Measurements from ENCODE around the gene STH.

STH gene

GRCh38 chr17:46033392-46033791, 34.3 kb downstream of the STH start (continued):
- TF ChIP-seq, protein P1, sequence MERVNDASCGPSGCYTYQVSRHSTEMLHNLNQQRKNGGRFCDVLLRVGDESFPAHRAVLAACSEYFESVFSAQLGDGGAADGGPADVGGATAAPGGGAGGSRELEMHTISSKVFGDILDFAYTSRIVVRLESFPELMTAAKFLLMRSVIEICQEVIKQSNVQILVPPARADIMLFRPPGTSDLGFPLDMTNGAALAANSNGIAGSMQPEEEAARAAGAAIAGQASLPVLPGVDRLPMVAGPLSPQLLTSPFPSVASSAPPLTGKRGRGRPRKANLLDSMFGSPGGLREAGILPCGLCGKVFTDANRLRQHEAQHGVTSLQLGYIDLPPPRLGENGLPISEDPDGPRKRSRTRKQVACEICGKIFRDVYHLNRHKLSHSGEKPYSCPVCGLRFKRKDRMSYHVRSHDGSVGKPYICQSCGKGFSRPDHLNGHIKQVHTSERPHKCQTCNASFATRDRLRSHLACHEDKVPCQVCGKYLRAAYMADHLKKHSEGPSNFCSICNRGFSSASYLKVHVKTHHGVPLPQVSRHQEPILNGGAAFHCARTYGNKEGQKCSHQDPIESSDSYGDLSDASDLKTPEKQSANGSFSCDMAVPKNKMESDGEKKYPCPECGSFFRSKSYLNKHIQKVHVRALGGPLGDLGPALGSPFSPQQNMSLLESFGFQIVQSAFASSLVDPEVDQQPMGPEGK (tag by site-specific recombination; IDR thresholded peaks at IDR 0.05): no peak
- no peak for TF ChIP-seq ZNF76 (tag by site-specific recombination; IDR thresholded peaks at IDR 0.05; ENCODE audit: borderline replicate concordance, low read depth)
- no peak for TF ChIP-seq ZNF324 (tag by site-specific recombination; IDR thresholded peaks at IDR 0.05)

GRCh38 chr17:46035112-46035818, 36.2 kb downstream of the STH start:
- Histone ChIP-seq H3K4me1 (ENCODE audit: control insufficient read depth, insufficient read depth, low read length) (no peaks in the 10 kb centered on the region), H3K4me3 (ENCODE audit: low read depth, low read length) (no peak overlapping the region), H3K9me3 (ENCODE audit: control insufficient read depth, insufficient read depth, low read depth, low read length) (no peaks in the 10 kb centered on the region), H3K36me3 (ENCODE audit: control insufficient read depth in 2 of 2, insufficient read depth in 1 of 2, low read length in 2 of 2) (peaks cover 69 to 100% of the 10 kb centered on the region in 2 experiments), H3K27ac (ENCODE audit: extremely low read depth, low read depth, low read length) (no peak overlapping the region)
- ChIA-PET CTCF (interaction anchor here (0.7 to 4.9 kb wide), 4 partner anchors 9 to 34 kb away, joined by 3 to 39 read pairs (median 6); no protein-coding TSS in a partner anchor), POLR2A (no interaction called here)
- no peak for TF ChIP-seq ZNF266 (tag by site-specific recombination; IDR thresholded peaks at IDR 0.05; ENCODE audit: low read depth)
- TF ChIP-seq ZNF202 (tag by site-specific recombination; IDR thresholded peaks at IDR 0.05; ENCODE audit: borderline replicate concordance): no peak
- no peak for TF ChIP-seq ZNF548 (tag by site-specific recombination; IDR thresholded peaks at IDR 0.05)
- no peak for TF ChIP-seq ZNF416 (tag by site-specific recombination; IDR thresholded peaks at IDR 0.05)

DNA sequence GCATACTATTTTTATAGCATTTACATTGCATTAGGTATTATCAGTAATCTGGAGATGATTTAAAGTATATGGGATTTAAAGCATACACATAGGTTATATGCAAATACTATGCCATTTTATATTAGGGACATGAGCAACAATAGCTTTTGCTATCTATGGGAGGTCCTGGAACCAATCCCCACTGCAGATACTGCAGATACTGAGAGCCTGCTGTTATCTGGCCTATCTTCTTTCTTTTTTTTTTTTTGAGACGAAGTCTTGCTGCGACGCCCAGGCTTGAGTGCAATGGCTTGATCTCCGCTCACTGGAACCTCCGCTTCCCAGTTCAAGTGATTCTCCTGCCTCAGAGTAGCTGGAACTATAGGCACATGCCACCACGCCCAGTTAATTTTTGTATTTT, 37.4 kb downstream of the STH start:
- H3K36me3 ChIP-seq (ENCODE audit: control insufficient read depth in 2 of 2, insufficient read depth in 1 of 2, low read length in 2 of 2): peaks cover 76 to 100% of the 10 kb centered on the region in 2 experiments
- TF ChIP-seq ZNF600 (tag by site-specific recombination; IDR thresholded peaks at IDR 0.05) (no peak), ZBTB7A (tag by site-specific recombination; IDR thresholded peaks at IDR 0.05; ENCODE audit: low read depth) (no peak), ZNF248 (tag by site-specific recombination; IDR thresholded peaks at IDR 0.05) (no peak), GLIS1 (tag by site-specific recombination; IDR thresholded peaks at IDR 0.05) (no peak), ZNF610 (tag by site-specific recombination; IDR thresholded peaks at IDR 0.05; ENCODE audit: borderline replicate concordance) (no peak), ZXDB (tag by site-specific recombination; IDR thresholded peaks at IDR 0.05) (no peak), ZNF670 (tag by site-specific recombination; IDR thresholded peaks at IDR 0.05; ENCODE audit: low read depth) (no peak), ZNF558 (tag by site-specific recombination; IDR thresholded peaks at IDR 0.05) (no peak), ZBTB20 (tag by site-specific recombination; IDR thresholded peaks at IDR 0.05) (no peak), ZBTB26 (tag by site-specific recombination; optimal IDR thresholded peaks at IDR 0.05) (no peak), HOXD13 (CRISPR knock-in tag; IDR thresholded peaks at IDR 0.05; ENCODE audit: borderline replicate concordance) (no peak), KLF9 (tag by site-specific recombination; IDR thresholded peaks at IDR 0.05; ENCODE audit: low read depth) (no peak), PRDM4 (tag by site-specific recombination; IDR thresholded peaks at IDR 0.05) (no peak), SALL2 (tag by site-specific recombination; IDR thresholded peaks at IDR 0.05; ENCODE audit: borderline replicate concordance) (no peak), ZNF311 (tag by site-specific recombination; IDR thresholded peaks at IDR 0.05; ENCODE audit: borderline replicate concordance) (no peak)
- TF ChIP-seq, protein P2, sequence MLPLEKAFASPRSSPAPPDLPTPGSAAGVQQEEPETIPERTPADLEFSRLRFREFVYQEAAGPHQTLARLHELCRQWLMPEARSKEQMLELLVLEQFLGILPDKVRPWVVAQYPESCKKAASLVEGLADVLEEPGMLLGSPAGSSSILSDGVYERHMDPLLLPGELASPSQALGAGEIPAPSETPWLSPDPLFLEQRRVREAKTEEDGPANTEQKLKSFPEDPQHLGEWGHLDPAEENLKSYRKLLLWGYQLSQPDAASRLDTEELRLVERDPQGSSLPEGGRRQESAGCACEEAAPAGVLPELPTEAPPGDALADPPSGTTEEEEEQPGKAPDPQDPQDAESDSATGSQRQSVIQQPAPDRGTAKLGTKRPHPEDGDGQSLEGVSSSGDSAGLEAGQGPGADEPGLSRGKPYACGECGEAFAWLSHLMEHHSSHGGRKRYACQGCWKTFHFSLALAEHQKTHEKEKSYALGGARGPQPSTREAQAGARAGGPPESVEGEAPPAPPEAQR (tag by site-specific recombination; IDR thresholded peaks at IDR 0.05): no peak

More for the DNA sequence above, 37.4 kb downstream of the STH start:
- Histone ChIP-seq H3K27ac (ENCODE audit: extremely low read depth, low read depth, low read length) (no peak overlapping the region), H3K4me3 (ENCODE audit: low read depth, low read length) (no peak overlapping the region), H3K9me3 (ENCODE audit: control insufficient read depth, insufficient read depth, low read depth, low read length) (no peaks in the 10 kb centered on the region), H3K4me1 (ENCODE audit: control insufficient read depth, insufficient read depth, low read length) (no peaks in the 10 kb centered on the region)
- POLR2A ChIA-PET: no interaction called here
- CTCF ChIA-PET: interaction anchor here (0.7 to 4.9 kb wide), 4 partner anchors 7 to 1045 kb away, joined by 4 to 39 read pairs (median 6); partner anchors contain the start of gene KANSL1

All from HEK293 (cell line).